HepG2 (cell line): ENCODE results near the gene LIF. TPM values are rescaled to one million over a fixed set of nuclear protein-coding genes. Genes with fewer than 3 reads are reported as not detected.

ENCODE experiments used
- AFF4 ChIP-seq: sonication (generic); formaldehyde crosslinking; IDR thresholded peaks from 2 replicates; pipeline ENCODE4 v1.4.0; 2020; ENCODE audit warnings: missing genetic modification reagents
- ASH2L ChIP-seq: fragments of 300-600, 200-600 bp; sonication (generic); IDR thresholded peaks from 2 replicates; pipeline ENCODE4 v1.7.0; 2017; ENCODE audit warnings: low read depth, mild to moderate bottlenecking, moderate library complexity, mixed read lengths, low read length; ENCODE audit not compliant: insufficient read length
- BRD4 ChIP-seq: sonication (generic); formaldehyde crosslinking; IDR thresholded peaks from 2 replicates; pipeline ENCODE4 v1.4.0; 2020; ENCODE audit warnings: missing genetic modification reagents
- ELF3 ChIP-seq: IDR thresholded peaks from 2 replicates; pipeline ENCODE4 v1.6.1; 2016; ENCODE audit warnings: missing genetic modification reagents, missing compliant biosample characterization
- FOXC1 ChIP-seq: sonication (generic); formaldehyde crosslinking; IDR thresholded peaks from 2 replicates; pipeline ENCODE4 v1.8.0; 2022; ENCODE audit warnings: mild to moderate bottlenecking, missing genetic modification reagents, borderline replicate concordance
- HDAC1 ChIP-seq: sonication (generic); formaldehyde crosslinking; IDR thresholded peaks from 2 replicates; pipeline ENCODE4 v1.5.1; 2020; ENCODE audit warnings: mild to moderate bottlenecking, missing genetic modification reagents
- HOXA7 ChIP-seq: sonication (generic); formaldehyde crosslinking; IDR thresholded peaks from 2 replicates; pipeline ENCODE4 v1.8.1; 2022; ENCODE audit warnings: mild to moderate bottlenecking, missing genetic modification reagents, moderate library complexity
- HOXA9 ChIP-seq: sonication (generic); formaldehyde crosslinking; IDR thresholded peaks from 2 replicates; pipeline ENCODE4 v1.8.1; 2022; ENCODE audit warnings: missing genetic modification reagents, mild to moderate bottlenecking, moderate library complexity, borderline replicate concordance
- SRSF1 ChIP-seq: fragments of 200-400 bp; formaldehyde crosslinking; optimal IDR thresholded peaks from 2 replicates; pipeline ENCODE3; 2017; ENCODE audit warnings: mild to moderate bottlenecking, low read depth, low read length, moderate library complexity
- STAT5B ChIP-seq: sonication (generic); formaldehyde crosslinking; IDR thresholded peaks from 2 replicates; pipeline ENCODE4 v1.4.0; 2020; ENCODE audit warnings: missing genetic modification reagents
- THAP8 ChIP-seq: sonication (generic); formaldehyde crosslinking; IDR thresholded peaks from 2 replicates; pipeline ENCODE4 v1.5.1; 2020; ENCODE audit warnings: missing genetic modification reagents, mild to moderate bottlenecking, borderline replicate concordance
- ZNF225 ChIP-seq: sonication (generic); formaldehyde crosslinking; IDR thresholded peaks from 2 replicates; pipeline ENCODE4 v1.4.0; 2020; ENCODE audit warnings: mild to moderate bottlenecking, missing genetic modification reagents
- ZNF44 ChIP-seq: sonication (generic); formaldehyde crosslinking; IDR thresholded peaks from 2 replicates; pipeline ENCODE4 v1.5.1; 2020; ENCODE audit warnings: mild to moderate bottlenecking, missing genetic modification reagents
- ZNF577 ChIP-seq: sonication (generic); formaldehyde crosslinking; IDR thresholded peaks from 2 replicates; pipeline ENCODE4 v1.4.0; 2020; ENCODE audit warnings: mild to moderate bottlenecking, low read depth, missing genetic modification reagents, borderline replicate concordance
- ZNF83 ChIP-seq: sonication (generic); formaldehyde crosslinking; IDR thresholded peaks from 2 replicates; pipeline ENCODE4 v1.4.0; 2020; ENCODE audit warnings: missing genetic modification reagents, mild to moderate bottlenecking, borderline replicate concordance
- polyA plus RNA-seq, 8 experiments: library from polyadenylated mRNA; depleted of rRNA in 3 of 8; stranded (reverse) in 7 of 8; unstranded in 1 of 8; fragments of >200 nt; fragmentation: Illumina TruSeq in 4 of 8; extraction: Trizol in 4 of 8; gene quantifications; 2 replicates each; pipeline versions ENCODE4 v1.2.1 to v1.2.3, GENCODE V29; 2011 to 2016; ENCODE audit warnings: low read depth in 4 of 8, missing spikeins in 1 of 8, mixed read lengths in 1 of 8; ENCODE audit not compliant: insufficient read depth in 1 of 8
- total RNA-seq, 5 experiments: library from RNA; depleted of rRNA; stranded (reverse); fragments of >200 nt; fragmentation: Illumina TruSeq; extraction: Trizol; gene quantifications; 2 replicates each; pipeline ENCODE4 v1.2.3, GENCODE V29; 2016; ENCODE audit warnings: low read depth in 1 of 5
- TF ChIP-seq, protein P1 (sequence below): sonication (generic); formaldehyde crosslinking; IDR thresholded peaks from 2 replicates; pipeline ENCODE4 v1.9.0; 2021; ENCODE audit warnings: mild to moderate bottlenecking, missing genetic modification reagents
- TF ChIP-seq, protein P2 (sequence below): sonication (generic); formaldehyde crosslinking; IDR thresholded peaks from 2 replicates; pipeline ENCODE4 v1.4.0; 2020; ENCODE audit warnings: missing genetic modification reagents

The LIF gene
- total and polyA plus RNA-seq, 2 of the 13 experiments (the other 11 are each of a cell fraction or from before 2014, with no cell fraction given), result 3.6 to 8.5 TPM

DNA sequence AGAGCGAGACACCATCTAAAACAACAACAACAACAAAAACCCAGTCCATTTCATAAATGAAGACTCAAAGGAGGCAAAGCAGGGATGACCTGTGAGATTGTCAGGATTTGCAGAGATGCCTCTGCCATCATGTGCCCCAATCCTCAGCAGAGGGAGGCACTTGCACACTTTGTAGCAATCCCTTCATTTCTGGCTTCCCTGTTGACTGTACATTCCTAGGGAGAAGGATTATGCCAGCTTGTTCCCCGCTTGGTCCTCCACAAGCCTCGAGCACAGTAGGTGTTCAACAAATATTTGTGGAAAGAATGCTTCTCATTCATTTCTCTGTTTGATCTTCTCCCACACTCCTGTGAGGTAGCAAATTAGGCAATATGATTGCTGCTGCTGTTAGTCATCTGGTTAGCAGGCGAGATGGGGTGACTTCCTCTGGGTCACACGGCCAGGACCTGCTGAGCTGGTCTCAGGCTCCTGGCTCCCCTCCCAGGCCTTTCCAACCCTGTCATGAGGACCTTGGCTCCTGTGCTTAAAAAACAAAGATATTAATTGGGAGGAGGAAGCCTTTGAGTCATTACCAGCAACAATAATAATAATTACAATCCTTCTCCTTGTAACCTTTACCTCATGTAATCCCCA is 34.1 kb downstream of the LIF start (continued):
- TF ChIP-seq, protein P1, sequence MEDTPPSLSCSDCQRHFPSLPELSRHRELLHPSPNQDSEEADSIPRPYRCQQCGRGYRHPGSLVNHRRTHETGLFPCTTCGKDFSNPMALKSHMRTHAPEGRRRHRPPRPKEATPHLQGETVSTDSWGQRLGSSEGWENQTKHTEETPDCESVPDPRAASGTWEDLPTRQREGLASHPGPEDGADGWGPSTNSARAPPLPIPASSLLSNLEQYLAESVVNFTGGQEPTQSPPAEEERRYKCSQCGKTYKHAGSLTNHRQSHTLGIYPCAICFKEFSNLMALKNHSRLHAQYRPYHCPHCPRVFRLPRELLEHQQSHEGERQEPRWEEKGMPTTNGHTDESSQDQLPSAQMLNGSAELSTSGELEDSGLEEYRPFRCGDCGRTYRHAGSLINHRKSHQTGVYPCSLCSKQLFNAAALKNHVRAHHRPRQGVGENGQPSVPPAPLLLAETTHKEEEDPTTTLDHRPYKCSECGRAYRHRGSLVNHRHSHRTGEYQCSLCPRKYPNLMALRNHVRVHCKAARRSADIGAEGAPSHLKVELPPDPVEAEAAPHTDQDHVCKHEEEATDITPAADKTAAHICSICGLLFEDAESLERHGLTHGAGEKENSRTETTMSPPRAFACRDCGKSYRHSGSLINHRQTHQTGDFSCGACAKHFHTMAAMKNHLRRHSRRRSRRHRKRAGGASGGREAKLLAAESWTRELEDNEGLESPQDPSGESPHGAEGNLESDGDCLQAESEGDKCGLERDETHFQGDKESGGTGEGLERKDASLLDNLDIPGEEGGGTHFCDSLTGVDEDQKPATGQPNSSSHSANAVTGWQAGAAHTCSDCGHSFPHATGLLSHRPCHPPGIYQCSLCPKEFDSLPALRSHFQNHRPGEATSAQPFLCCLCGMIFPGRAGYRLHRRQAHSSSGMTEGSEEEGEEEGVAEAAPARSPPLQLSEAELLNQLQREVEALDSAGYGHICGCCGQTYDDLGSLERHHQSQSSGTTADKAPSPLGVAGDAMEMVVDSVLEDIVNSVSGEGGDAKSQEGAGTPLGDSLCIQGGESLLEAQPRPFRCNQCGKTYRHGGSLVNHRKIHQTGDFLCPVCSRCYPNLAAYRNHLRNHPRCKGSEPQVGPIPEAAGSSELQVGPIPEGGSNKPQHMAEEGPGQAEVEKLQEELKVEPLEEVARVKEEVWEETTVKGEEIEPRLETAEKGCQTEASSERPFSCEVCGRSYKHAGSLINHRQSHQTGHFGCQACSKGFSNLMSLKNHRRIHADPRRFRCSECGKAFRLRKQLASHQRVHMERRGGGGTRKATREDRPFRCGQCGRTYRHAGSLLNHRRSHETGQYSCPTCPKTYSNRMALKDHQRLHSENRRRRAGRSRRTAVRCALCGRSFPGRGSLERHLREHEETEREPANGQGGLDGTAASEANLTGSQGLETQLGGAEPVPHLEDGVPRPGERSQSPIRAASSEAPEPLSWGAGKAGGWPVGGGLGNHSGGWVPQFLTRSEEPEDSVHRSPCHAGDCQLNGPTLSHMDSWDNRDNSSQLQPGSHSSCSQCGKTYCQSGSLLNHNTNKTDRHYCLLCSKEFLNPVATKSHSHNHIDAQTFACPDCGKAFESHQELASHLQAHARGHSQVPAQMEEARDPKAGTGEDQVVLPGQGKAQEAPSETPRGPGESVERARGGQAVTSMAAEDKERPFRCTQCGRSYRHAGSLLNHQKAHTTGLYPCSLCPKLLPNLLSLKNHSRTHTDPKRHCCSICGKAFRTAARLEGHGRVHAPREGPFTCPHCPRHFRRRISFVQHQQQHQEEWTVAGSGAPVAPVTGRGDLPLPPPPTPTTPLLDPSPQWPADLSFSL (CRISPR knock-in tag), result no peak
- TF ChIP-seq HDAC1 (CRISPR knock-in tag), result peak; percentile 56; the same call in 1 of the 2 replicates
- TF ChIP-seq ZNF225 (CRISPR knock-in tag), result no peak
- TF ChIP-seq BRD4 (CRISPR knock-in tag), result no peak
- TF ChIP-seq SRSF1, result no peak
- no peak for TF ChIP-seq HOXA7 (CRISPR knock-in tag)
- TF ChIP-seq HOXA9 (CRISPR knock-in tag), result no peak
- TF ChIP-seq ASH2L, result no peak
- TF ChIP-seq ZNF577, result no peak
- TF ChIP-seq ELF3 (CRISPR knock-in tag), result peak; percentile 85
- TF ChIP-seq THAP8 (CRISPR knock-in tag), result no peak
- no peak for TF ChIP-seq ZNF83 (CRISPR knock-in tag)
- TF ChIP-seq ZNF44 (CRISPR knock-in tag), result no peak
- TF ChIP-seq, protein P2, sequence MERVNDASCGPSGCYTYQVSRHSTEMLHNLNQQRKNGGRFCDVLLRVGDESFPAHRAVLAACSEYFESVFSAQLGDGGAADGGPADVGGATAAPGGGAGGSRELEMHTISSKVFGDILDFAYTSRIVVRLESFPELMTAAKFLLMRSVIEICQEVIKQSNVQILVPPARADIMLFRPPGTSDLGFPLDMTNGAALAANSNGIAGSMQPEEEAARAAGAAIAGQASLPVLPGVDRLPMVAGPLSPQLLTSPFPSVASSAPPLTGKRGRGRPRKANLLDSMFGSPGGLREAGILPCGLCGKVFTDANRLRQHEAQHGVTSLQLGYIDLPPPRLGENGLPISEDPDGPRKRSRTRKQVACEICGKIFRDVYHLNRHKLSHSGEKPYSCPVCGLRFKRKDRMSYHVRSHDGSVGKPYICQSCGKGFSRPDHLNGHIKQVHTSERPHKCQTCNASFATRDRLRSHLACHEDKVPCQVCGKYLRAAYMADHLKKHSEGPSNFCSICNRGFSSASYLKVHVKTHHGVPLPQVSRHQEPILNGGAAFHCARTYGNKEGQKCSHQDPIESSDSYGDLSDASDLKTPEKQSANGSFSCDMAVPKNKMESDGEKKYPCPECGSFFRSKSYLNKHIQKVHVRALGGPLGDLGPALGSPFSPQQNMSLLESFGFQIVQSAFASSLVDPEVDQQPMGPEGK (CRISPR knock-in tag), result peak; percentile 52
- TF ChIP-seq AFF4, result no peak
- TF ChIP-seq STAT5B (CRISPR knock-in tag), result no peak
- no peak for TF ChIP-seq FOXC1 (CRISPR knock-in tag)
